Nephron (organoid): Measurements from ENCODE around the gene UBE3B.
A peak's percentile ranks its signal among the peaks of the same experiment; 100 is the strongest.
"Not testable (repeated sequence)": the region's sequence is repeated elsewhere in the genome, so short reads cannot be mapped to it uniquely, and the experiment has no call there.

ENCODE experiments used
- H3K27ac Mint-ChIP-seq, 3 experiments: 2 replicates each; pipeline ENCODE4 v1.8.0; 2020; ENCODE audit warnings: mixed read lengths in 3 of 3, mild to moderate bottlenecking in 2 of 3, moderate library complexity in 1 of 3
- H3K27me3 Mint-ChIP-seq: 2 replicates; pipeline ENCODE4 v1.8.0; 2021; ENCODE audit warnings: low read depth, mild to moderate bottlenecking, moderate library complexity, mixed read lengths
- H3K36me3 Mint-ChIP-seq: 2 replicates; pipeline ENCODE4 v1.8.0; 2020; ENCODE audit warnings: low read depth, mixed read lengths
- H3K4me1 Mint-ChIP-seq: 2 replicates; pipeline ENCODE4 v1.8.0; 2020; ENCODE audit warnings: mixed read lengths
- H3K4me3 Mint-ChIP-seq, 3 experiments: 2 replicates each; pipeline ENCODE4 v1.8.0; 2020; ENCODE audit warnings: mild to moderate bottlenecking in 3 of 3, mixed read lengths in 3 of 3, moderate library complexity in 2 of 3
- H3K9me3 Mint-ChIP-seq: 2 replicates; pipeline ENCODE4 v1.8.0; 2020; ENCODE audit warnings: mixed read lengths
- CTCF ChIP-seq, 3 experiments: fragments of 200-600 bp; sonication (generic); IDR thresholded peaks; one replicate each; pipeline ENCODE4 v1.5.0; 2021; ENCODE audit warnings: antibody characterized with exemption in 3 of 3; ENCODE audit not compliant: unreplicated experiment in 3 of 3

UBE3B gene

GRCh38 chr12:109477185-109477962 is at the start of gene UBE3B, which contains the start of gene KCTD10:
TSS of gene UBE3B (plus strand) at chr12:109477634. CDS start at chr12:109483552, 5,918 bp downstream.
TSS of gene KCTD10 (minus strand) at chr12:109477300. CDS start at chr12:109477262, 38 bp downstream.
- no peaks in the 10 kb centered on the region for H3K9me3 Mint-ChIP-seq
- H3K27me3 Mint-ChIP-seq = no peaks in the 10 kb centered on the region
- TF ChIP-seq CTCF (IDR thresholded peaks at IDR 0.05; ENCODE audit: unreplicated experiment in 3 of 3) = no peak

GRCh38 chr12:109428037-109428629 is 49.3 kb upstream of the UBE3B start:
- no peak overlapping the region for H3K27ac Mint-ChIP-seq
- no peaks in the 10 kb centered on the region for H3K36me3 Mint-ChIP-seq
- no peak overlapping the region for H3K4me3 Mint-ChIP-seq
- peaks cover 5% of the 10 kb centered on the region for H3K4me1 Mint-ChIP-seq
- H3K9me3 Mint-ChIP-seq = no peaks in the 10 kb centered on the region
- H3K27me3 Mint-ChIP-seq = peaks cover 7% of the 10 kb centered on the region
- TF ChIP-seq CTCF (IDR thresholded peaks at IDR 0.05; ENCODE audit: unreplicated experiment in 3 of 3) = peak; percentile 88 to 95 (median 91)

More at GRCh38 chr12:109477185-109477962, at the start of gene UBE3B, which contains the start of gene KCTD10:
- Mint-ChIP-seq H3K4me3 (peak within 1 kb of the TSS; percentile 94 to 96 (median 96)), H3K27ac (peak within 1 kb of the TSS; percentile 100), H3K4me1 (peaks cover 32% of the 10 kb centered on the region), H3K36me3 (no peaks in the 10 kb centered on the region)

GRCh38 chr12:109428804-109429203 is 48.6 kb upstream of the UBE3B start:
- H3K27ac Mint-ChIP-seq, H3K27me3 Mint-ChIP-seq, H3K36me3 Mint-ChIP-seq, H3K9me3 Mint-ChIP-seq, H3K4me3 Mint-ChIP-seq: not testable (repeated sequence)
- peaks cover 10% of the 10 kb centered on the region for H3K4me1 Mint-ChIP-seq

- H3K4me1 Mint-ChIP-seq = peaks cover 14% of the 10 kb centered on the region
- no peak overlapping the region for H3K27ac Mint-ChIP-seq
- H3K9me3 Mint-ChIP-seq = no peaks in the 10 kb centered on the region
- TF ChIP-seq CTCF (IDR thresholded peaks at IDR 0.05; ENCODE audit: unreplicated experiment in 3 of 3) = no peak
- H3K4me3 Mint-ChIP-seq = no peak overlapping the region
- H3K36me3 Mint-ChIP-seq = no peaks in the 10 kb centered on the region
- H3K27me3 Mint-ChIP-seq = peaks cover 4% of the 10 kb centered on the region
These were observed 47.2 kb upstream of the UBE3B start for GRCh38 chr12:109430244-109430643.

GRCh38 chr12:109432431-109432830 is 45.0 kb upstream of the UBE3B start:
- Mint-ChIP-seq H3K27me3 (peaks cover 2% of the 10 kb centered on the region), H3K27ac (no peak overlapping the region), H3K4me1 (peaks cover 14% of the 10 kb centered on the region), H3K4me3 (no peak overlapping the region), H3K36me3 (no peaks in the 10 kb centered on the region), H3K9me3 (no peaks in the 10 kb centered on the region)
- no peak for TF ChIP-seq CTCF (IDR thresholded peaks at IDR 0.05; ENCODE audit: unreplicated experiment in 3 of 3)

GRCh38 chr12:109432842-109433304 is 44.6 kb upstream of the UBE3B start:
- Mint-ChIP-seq H3K36me3 (no peaks in the 10 kb centered on the region), H3K27me3 (no peaks in the 10 kb centered on the region), H3K9me3 (no peaks in the 10 kb centered on the region), H3K27ac (peak overlapping the region; percentile 62 to 83 (median 79)), H3K4me1 (peaks cover 14% of the 10 kb centered on the region), H3K4me3 (no peak overlapping the region)
- TF ChIP-seq CTCF (IDR thresholded peaks at IDR 0.05; ENCODE audit: unreplicated experiment in 3 of 3) = peak; percentile 64 to 71 (median 66)
